Left lung (tissue), 10 donors: Measurements from ENCODE around the gene UBAC2. TPM values are rescaled to one million over a fixed set of nuclear protein-coding genes. Genes with fewer than 3 reads are reported as not detected.
A peak's percentile ranks its signal among the peaks of the same experiment; 100 is the strongest.

Experiments used
- ATAC-seq: fragments of 200-7000 bp; cut with Tn5 transposase; one replicate; pipeline ENCODE4 v1.9.1; 2020; ENCODE audit warnings: moderate library complexity
- DNase-seq, 4 donors: peaks; one replicate each; pipeline ENCODE4 v3.0.0-alpha.2; 2013 to 2020
- H3K27ac ChIP-seq, 2 donors: fragments of 200-600 bp; sonication (generic) in 1 of 2; one replicate each; pipeline versions ENCODE4 v1.5.0 to v1.8.0; 2020 to 2021
- H3K27me3 ChIP-seq, 2 donors: fragments of 200-600 bp; sonication (generic) in 1 of 2; one replicate each; pipeline versions ENCODE4 v1.5.0 to v1.8.0; 2020 to 2021
- H3K36me3 ChIP-seq, 2 donors: fragments of 200-600 bp; sonication (generic) in 1 of 2; one replicate each; pipeline versions ENCODE4 v1.5.0 to v1.8.0; 2020 to 2021
- H3K4me1 ChIP-seq, 2 donors: fragments of 200-600 bp; one replicate each; pipeline ENCODE4 v1.8.0; 2021
- H3K4me3 ChIP-seq, 2 donors: fragments of 200-600 bp; sonication (generic) in 1 of 2; one replicate each; pipeline versions ENCODE4 v1.5.0 to v1.8.0; 2020 to 2021; ENCODE audit warnings: mild to moderate bottlenecking in 1 of 2
- H3K9me3 ChIP-seq, 2 donors: fragments of 200-600 bp; sonication (generic) in 1 of 2; one replicate each; pipeline versions ENCODE4 v1.5.0 to v1.8.0; 2020 to 2021
- intact Hi-C, 2 donors: fragments of 100-400 bp; cut with DNase I; formaldehyde crosslinking; loops; one replicate each; pipeline versions ENCODE4 v1.11.2 to v1.14.2; 2022
- polyA plus RNA-seq, 6 donors: library from polyadenylated mRNA; unstranded; fragments of 120-200 nt; gene quantifications; one replicate each; pipeline ENCODE4 v1.2.1, GENCODE V29; 2013; ENCODE audit not compliant: insufficient read length in 6 of 6
- total RNA-seq, 2 donors: library from RNA; stranded (reverse); fragmentation: NEBNext Ultra II Directional; extraction: Animal tissue kit (Norgen Biotek cat#: 25700); gene quantifications; one replicate each; pipeline ENCODE4 v1.2.1, GENCODE V29; 2021
- TF ChIP-seq, protein P1 (sequence below), 2 donors: fragments of 200-600 bp; sonication (generic) in 1 of 2; IDR thresholded peaks; one replicate each; pipeline versions ENCODE4 v1.5.0 to v1.8.0; 2021; ENCODE audit warnings: antibody characterized with exemption in 2 of 2
- donor health status: DM: no; HTN: yes; CAD: no.
- donor health status: DM: no; HTN: no; CAD: no.

The UBAC2 gene
- total and polyA plus RNA-seq, 8 donors, result 56.1 to 71.6 (median 66.4) TPM

- intact Hi-C loops, result no loop called here
These were observed 229.0 kb downstream of the UBAC2 start for GRCh38 chr13:99429670-99430069.

DNA sequence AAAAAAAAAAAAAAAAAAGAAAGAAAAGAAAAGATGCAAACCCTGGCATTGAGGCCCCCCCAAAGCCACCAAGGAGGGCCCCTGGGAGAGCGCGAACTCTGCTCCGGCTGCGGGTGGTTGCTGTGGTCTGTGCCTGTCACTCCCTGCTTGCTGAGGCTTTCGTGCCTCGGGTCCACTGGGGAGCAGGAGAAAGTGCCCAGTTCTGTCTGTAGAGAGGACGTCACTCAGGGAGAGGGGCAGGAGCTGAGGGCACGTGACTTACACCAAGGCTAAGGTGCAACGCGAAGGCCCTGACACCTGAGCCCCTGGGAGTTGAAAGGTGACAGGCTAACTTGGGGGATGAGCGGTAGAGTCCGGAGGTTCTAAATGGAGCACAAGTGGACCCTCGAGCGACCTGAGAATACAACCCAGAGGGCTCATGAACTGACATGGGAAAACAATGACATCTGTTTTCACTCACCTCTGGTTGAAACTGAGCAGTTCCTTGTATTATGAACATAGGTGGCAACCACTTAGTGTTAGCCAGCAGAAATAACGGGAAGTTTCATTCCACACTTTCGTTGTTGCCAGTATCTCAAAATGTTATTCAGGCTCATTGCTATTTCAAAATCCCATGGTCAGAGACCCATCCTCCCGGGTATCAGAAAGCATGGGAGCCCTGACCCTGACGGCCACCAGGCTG, 231.4 kb downstream of the UBAC2 start:
- TF ChIP-seq, protein P1, sequence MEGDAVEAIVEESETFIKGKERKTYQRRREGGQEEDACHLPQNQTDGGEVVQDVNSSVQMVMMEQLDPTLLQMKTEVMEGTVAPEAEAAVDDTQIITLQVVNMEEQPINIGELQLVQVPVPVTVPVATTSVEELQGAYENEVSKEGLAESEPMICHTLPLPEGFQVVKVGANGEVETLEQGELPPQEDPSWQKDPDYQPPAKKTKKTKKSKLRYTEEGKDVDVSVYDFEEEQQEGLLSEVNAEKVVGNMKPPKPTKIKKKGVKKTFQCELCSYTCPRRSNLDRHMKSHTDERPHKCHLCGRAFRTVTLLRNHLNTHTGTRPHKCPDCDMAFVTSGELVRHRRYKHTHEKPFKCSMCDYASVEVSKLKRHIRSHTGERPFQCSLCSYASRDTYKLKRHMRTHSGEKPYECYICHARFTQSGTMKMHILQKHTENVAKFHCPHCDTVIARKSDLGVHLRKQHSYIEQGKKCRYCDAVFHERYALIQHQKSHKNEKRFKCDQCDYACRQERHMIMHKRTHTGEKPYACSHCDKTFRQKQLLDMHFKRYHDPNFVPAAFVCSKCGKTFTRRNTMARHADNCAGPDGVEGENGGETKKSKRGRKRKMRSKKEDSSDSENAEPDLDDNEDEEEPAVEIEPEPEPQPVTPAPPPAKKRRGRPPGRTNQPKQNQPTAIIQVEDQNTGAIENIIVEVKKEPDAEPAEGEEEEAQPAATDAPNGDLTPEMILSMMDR (IDR thresholded peaks at IDR 0.05), result peak in 1 of 2 donors; percentile 13
- Histone ChIP-seq H3K4me3 (peak overlapping the region in 1 of 2 donors; percentile 1), H3K4me1 (peaks cover 0 to 41% of the 10 kb centered on the region in 2 donors), H3K9me3 (no peaks in the 10 kb centered on the region), H3K27ac (peak overlapping the region in 1 of 2 donors; percentile 89), H3K27me3 (no peaks in the 10 kb centered on the region), H3K36me3 (no peaks in the 10 kb centered on the region)
- intact Hi-C loops, result no loop called here
- ATAC-seq, result no peak
- DNase-seq, result no peak

More at GRCh38 chr13:99429670-99430069, 229.0 kb downstream of the UBAC2 start:
- TF ChIP-seq, protein P1 (IDR thresholded peaks at IDR 0.05), result no peak
- DNase-seq, result no peak
- Histone ChIP-seq H3K27me3 (peaks cover 0 to 8% of the 10 kb centered on the region in 2 donors), H3K9me3 (no peaks in the 10 kb centered on the region), H3K36me3 (no peaks in the 10 kb centered on the region), H3K4me1 (peaks cover 0 to 53% of the 10 kb centered on the region in 2 donors), H3K4me3 (no peak overlapping the region), H3K27ac (no peak overlapping the region)
- no peak for ATAC-seq

GRCh38 chr13:99432609-99433542, 232.2 kb downstream of the UBAC2 start:
- peak in 3 of 4 donors; percentile 37 to 90 (median 82) for DNase-seq
- peak overlapping the region in 1 of 2 donors; percentile 89 for H3K27ac ChIP-seq
- intact Hi-C loops, result no loop called here

DNA sequence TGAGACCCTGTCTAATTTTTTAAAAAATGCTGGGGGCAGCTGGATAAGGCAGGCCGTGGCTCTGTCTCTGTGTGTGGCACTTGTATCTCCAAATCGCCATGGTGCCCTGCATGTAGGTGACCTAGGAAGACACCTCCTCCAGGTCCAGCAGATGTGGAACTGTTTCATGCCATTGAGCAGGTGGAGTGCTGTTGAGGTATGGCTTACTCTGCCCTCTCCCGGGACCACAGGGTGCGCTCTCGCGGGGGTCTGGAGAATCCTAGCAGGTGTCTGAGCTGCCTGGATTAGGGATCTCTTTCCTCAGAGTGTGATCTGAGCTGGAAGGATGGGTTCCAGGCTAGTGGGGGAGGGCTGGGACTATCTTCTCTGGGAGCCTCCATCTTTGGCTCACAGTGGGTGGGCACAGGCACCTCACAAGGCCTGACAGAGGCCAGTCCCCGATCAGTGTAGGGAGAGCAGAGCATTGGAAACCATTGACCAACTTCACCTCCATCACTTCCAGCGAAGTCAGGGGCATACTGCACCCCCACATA, 233.0 kb downstream of the UBAC2 start:
- H3K9me3 ChIP-seq, result no peaks in the 10 kb centered on the region
- intact Hi-C loops, result no loop called here

More at GRCh38 chr13:99432609-99433542, 232.2 kb downstream of the UBAC2 start:
- Histone ChIP-seq H3K27me3 (no peaks in the 10 kb centered on the region), H3K4me3 (peak overlapping the region in 1 of 2 donors; percentile 1), H3K36me3 (no peaks in the 10 kb centered on the region), H3K9me3 (no peaks in the 10 kb centered on the region), H3K4me1 (peaks cover 0 to 44% of the 10 kb centered on the region in 2 donors)
- peak; percentile 47 for ATAC-seq
- TF ChIP-seq, protein P1 (IDR thresholded peaks at IDR 0.05), result peak in 1 of 2 donors; percentile 5

More for the DNA sequence above, 233.0 kb downstream of the UBAC2 start:
- ATAC-seq (no peak), DNase-seq (no peak)
- TF ChIP-seq, protein P1 (IDR thresholded peaks at IDR 0.05), result no peak
- peak overlapping the region in 1 of 2 donors; percentile 89 for H3K27ac ChIP-seq
- H3K36me3 ChIP-seq, result no peaks in the 10 kb centered on the region
- H3K4me3 ChIP-seq, result no peak overlapping the region
- H3K27me3 ChIP-seq, result no peaks in the 10 kb centered on the region
- H3K4me1 ChIP-seq, result peaks cover 0 to 44% of the 10 kb centered on the region in 2 donors
